Testis (tissue), 2 donors: ENCODE results near the gene CPT1B.

Source experiments
- CTCF ChIP-seq, 3 experiments: fragments of 450-650 bp in 2 of 3; fragments of 200-600 bp in 1 of 3; sonication (generic) in 1 of 3; IDR thresholded peaks; one replicate each; pipeline ENCODE4 v1.5.1; 2016 to 2019; ENCODE audit warnings: antibody characterized with exemption in 3 of 3, mild to moderate bottlenecking in 2 of 3, moderate library complexity in 1 of 3
- POLR2A ChIP-seq: fragments of 450-650 bp; IDR thresholded peaks from one replicate; pipeline ENCODE4 v1.6.1; 2017; ENCODE audit warnings: antibody characterized with exemption, mild to moderate bottlenecking, moderate library complexity

GRCh38 chr22:50577697-50577986, 585 bp downstream of the CPT1B start:
- no peak for TF ChIP-seq CTCF (IDR thresholded peaks at IDR 0.05)
- TF ChIP-seq POLR2A: no peak
